ENCODE data around the gene MALRD1. TPM values are rescaled to one million over a fixed set of nuclear protein-coding genes. Genes with fewer than 3 reads are reported as not detected.

Gene MALRD1
- total and polyA plus RNA-seq, 2 of the 8 experiments (the other 6 are each of a cell fraction or from before 2014, with no cell fraction given): 0.32 to 0.35 TPM

DNA sequence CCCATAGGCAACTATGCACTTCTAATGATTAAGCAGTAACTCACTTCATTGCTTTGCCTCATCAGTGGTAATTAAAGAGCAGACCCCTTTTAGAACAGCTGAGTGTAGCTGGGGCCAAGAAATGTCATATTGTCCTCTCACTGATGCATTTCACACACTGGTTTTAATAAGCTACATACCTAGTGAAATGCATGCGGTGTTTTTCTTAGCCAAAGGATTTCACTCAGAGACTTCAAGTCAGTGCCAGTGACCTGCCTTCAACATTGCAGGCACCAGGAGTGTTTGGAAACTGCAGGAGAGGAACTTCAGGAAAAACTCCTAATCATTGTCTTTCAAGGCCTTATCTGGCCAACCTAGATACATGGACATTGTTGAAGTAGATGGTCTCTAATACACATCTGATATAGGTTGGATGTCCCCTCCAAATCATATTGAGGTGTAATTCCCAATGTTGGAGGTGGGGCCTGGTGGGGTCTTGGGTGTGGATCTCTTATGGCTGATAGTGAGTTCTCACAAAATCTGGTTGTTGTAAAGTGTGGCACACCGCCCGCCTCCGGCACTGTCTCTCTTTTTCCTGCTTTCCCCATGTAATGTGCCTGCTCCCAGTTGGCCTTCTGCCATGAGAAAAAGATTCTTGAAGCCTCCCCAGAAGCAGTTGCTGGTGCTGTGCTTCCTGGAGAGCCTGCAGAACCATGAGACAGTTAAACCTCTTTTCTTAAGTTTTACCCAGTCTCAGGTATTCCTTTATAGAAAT lies 515.0 kb downstream of the MALRD1 start (continued):
- TF ChIP-seq EP300 (IDR thresholded peaks at IDR 0.05; ENCODE audit: borderline replicate concordance in 1 of 2, low read depth in 2 of 2, low read length in 2 of 2) (no peak), SUZ12 (IDR thresholded peaks at IDR 0.05; ENCODE audit: low read length) (no peak), RBBP5 (IDR thresholded peaks at IDR 0.05; ENCODE audit: borderline replicate concordance, low read depth, low read length) (no peak)
- TF ChIP-seq, protein P1, sequence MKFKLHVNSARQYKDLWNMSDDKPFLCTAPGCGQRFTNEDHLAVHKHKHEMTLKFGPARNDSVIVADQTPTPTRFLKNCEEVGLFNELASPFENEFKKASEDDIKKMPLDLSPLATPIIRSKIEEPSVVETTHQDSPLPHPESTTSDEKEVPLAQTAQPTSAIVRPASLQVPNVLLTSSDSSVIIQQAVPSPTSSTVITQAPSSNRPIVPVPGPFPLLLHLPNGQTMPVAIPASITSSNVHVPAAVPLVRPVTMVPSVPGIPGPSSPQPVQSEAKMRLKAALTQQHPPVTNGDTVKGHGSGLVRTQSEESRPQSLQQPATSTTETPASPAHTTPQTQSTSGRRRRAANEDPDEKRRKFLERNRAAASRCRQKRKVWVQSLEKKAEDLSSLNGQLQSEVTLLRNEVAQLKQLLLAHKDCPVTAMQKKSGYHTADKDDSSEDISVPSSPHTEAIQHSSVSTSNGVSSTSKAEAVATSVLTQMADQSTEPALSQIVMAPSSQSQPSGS (IDR thresholded peaks at IDR 0.05; ENCODE audit: low read length): no peak
